ENCODE results near the gene IFNA8. TPM values are rescaled to one million over a fixed set of nuclear protein-coding genes. Genes with fewer than 3 reads are reported as not detected.

Gene IFNA8
- total RNA-seq, 1 experiment from 2014 or later, result not detected

DNA sequence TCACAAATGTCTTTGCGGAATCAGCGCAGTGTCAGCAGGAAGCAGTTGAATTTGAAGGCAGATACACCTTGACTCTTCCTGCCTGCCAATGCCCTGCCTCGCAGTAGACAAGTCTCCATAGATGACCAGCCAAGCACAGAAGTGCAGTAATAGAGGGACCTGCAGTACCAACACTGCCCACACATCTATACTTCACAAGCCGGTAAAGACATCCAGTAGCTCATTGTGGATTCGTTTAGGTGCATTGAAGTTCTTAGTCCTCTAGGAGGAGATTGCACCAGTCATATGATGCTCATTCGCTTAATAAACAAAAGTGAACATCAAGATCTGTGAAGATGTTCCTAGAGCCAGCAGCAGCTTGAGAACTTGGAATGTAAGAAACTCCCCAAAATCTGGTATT is 16.6 kb upstream of the IFNA8 start:
- ATAC-seq (peak; percentile 91), DNase-seq (ENCODE audit: low read depth, low spot score) (no peak)
- no peaks in the 10 kb centered on the region for H3K27me3 ChIP-seq (ENCODE audit: control insufficient read depth, insufficient read depth, low read length)
- in situ Hi-C loops (cut with HindIII; ENCODE audit: low pct_unique_long_range_greater_than_20kb, low sequenced_read_pairs), result no loop called here
- no peaks in the 10 kb centered on the region for H3K4me1 ChIP-seq (ENCODE audit: control insufficient read depth, insufficient read depth, low read length)
- no TSS peak for BruUV-seq (replicated peaks)
- intact Hi-C loops (cut with micrococcal nuclease; ENCODE audit: unreplicated experiment), result no loop called here
- no peaks in the 10 kb centered on the region for H3K36me3 ChIP-seq (ENCODE audit: control insufficient read depth, insufficient read depth, low read length)
- CTCF ChIA-PET, result no interaction called here
- POLR2A ChIA-PET, result no interaction called here
- H3K27ac ChIP-seq (ENCODE audit: low read length), result no peak overlapping the region
- no peaks in the 10 kb centered on the region for H3K9me3 ChIP-seq (ENCODE audit: control insufficient read depth, insufficient read depth, low read depth, low read length)
- no peak overlapping the region for H3K4me3 ChIP-seq (ENCODE audit: low read depth in 2 of 2, low read length in 2 of 2)
- TF ChIP-seq POLR2AphosphoS5 (IDR thresholded peaks at IDR 0.05; ENCODE audit: low read depth, low read length), result no peak
- TF ChIP-seq, protein P1, sequence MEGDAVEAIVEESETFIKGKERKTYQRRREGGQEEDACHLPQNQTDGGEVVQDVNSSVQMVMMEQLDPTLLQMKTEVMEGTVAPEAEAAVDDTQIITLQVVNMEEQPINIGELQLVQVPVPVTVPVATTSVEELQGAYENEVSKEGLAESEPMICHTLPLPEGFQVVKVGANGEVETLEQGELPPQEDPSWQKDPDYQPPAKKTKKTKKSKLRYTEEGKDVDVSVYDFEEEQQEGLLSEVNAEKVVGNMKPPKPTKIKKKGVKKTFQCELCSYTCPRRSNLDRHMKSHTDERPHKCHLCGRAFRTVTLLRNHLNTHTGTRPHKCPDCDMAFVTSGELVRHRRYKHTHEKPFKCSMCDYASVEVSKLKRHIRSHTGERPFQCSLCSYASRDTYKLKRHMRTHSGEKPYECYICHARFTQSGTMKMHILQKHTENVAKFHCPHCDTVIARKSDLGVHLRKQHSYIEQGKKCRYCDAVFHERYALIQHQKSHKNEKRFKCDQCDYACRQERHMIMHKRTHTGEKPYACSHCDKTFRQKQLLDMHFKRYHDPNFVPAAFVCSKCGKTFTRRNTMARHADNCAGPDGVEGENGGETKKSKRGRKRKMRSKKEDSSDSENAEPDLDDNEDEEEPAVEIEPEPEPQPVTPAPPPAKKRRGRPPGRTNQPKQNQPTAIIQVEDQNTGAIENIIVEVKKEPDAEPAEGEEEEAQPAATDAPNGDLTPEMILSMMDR (IDR thresholded peaks at IDR 0.05), result 0 out of 2 replicates have a peak, but pooled peaks have one; percentile 21

DNA sequence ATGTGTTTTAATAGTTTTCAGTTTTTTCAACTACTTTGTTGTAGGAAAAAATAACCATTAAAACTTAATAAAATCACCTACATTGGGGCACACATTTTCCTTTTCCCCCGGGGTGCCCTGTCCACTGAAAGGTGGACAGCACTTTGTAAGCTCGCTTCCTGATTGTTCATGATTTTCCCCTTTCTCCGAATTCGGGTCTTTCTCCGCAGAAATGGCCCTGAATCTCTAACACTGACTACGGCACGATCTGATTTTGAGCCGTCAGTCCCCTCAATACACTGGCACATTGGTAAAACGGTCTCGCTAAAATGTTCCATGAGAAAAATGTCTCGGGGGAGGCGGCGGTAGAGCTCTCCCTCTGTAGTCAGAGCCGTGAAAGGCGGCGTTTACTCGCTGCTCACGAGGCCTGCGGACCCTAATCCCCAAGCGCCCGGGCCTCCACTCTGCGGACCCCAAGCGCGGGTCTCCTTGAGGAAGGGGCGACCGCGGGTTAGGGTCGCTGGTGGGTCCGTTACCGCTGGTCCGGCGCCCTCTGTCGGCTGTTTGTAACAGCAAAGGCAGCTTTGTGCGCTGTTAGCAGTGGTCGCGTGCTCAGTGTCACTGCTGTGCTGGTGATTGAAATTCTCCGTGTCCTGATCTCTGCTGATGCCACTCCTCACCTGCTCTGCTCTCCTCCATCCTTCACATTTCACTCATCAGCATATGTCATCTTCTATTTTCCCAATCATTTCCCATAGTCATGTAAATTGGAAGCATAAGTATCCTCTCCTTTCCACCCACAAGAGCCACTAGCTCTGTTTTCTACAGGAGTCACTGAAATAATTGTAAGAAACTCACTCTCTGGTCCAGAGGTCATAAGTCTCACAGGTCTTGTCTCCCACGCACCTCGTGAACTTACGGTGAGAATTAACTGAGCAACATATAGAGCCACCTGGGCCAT is 12.9 kb upstream of the IFNA8 start:
- DNase-seq (ENCODE audit: low read depth, low spot score), result no peak
- no peaks in the 10 kb centered on the region for H3K27me3 ChIP-seq (ENCODE audit: control insufficient read depth, insufficient read depth, low read length)
- no TSS peak for BruUV-seq (replicated peaks)

More for the DNA sequence above, 12.9 kb upstream of the IFNA8 start:
- no peaks in the 10 kb centered on the region for H3K9me3 ChIP-seq (ENCODE audit: control insufficient read depth, insufficient read depth, low read depth, low read length)
- TF ChIP-seq SIN3A (IDR thresholded peaks at IDR 0.05; ENCODE audit: borderline replicate concordance, insufficient read depth, low read depth, low read length) (no peak), POLR2AphosphoS5 (IDR thresholded peaks at IDR 0.05; ENCODE audit: low read depth, low read length) (no peak), TCF7L2 (IDR thresholded peaks at IDR 0.05; ENCODE audit: low read depth, low read length) (no peak)
- TF ChIP-seq, protein P2, sequence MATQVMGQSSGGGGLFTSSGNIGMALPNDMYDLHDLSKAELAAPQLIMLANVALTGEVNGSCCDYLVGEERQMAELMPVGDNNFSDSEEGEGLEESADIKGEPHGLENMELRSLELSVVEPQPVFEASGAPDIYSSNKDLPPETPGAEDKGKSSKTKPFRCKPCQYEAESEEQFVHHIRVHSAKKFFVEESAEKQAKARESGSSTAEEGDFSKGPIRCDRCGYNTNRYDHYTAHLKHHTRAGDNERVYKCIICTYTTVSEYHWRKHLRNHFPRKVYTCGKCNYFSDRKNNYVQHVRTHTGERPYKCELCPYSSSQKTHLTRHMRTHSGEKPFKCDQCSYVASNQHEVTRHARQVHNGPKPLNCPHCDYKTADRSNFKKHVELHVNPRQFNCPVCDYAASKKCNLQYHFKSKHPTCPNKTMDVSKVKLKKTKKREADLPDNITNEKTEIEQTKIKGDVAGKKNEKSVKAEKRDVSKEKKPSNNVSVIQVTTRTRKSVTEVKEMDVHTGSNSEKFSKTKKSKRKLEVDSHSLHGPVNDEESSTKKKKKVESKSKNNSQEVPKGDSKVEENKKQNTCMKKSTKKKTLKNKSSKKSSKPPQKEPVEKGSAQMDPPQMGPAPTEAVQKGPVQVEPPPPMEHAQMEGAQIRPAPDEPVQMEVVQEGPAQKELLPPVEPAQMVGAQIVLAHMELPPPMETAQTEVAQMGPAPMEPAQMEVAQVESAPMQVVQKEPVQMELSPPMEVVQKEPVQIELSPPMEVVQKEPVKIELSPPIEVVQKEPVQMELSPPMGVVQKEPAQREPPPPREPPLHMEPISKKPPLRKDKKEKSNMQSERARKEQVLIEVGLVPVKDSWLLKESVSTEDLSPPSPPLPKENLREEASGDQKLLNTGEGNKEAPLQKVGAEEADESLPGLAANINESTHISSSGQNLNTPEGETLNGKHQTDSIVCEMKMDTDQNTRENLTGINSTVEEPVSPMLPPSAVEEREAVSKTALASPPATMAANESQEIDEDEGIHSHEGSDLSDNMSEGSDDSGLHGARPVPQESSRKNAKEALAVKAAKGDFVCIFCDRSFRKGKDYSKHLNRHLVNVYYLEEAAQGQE (IDR thresholded peaks at IDR 0.05; ENCODE audit: insufficient read depth in 1 of 2, low read depth in 2 of 2, low read length in 1 of 2), result no peak
- TF ChIP-seq, protein P1 (IDR thresholded peaks at IDR 0.05), result peak; percentile 79
- peak; percentile 90 for ATAC-seq
- H3K4me3 ChIP-seq (ENCODE audit: low read depth in 2 of 2, low read length in 2 of 2), result peak overlapping the region; percentile 48 to 55
- no peaks in the 10 kb centered on the region for H3K36me3 ChIP-seq (ENCODE audit: control insufficient read depth, insufficient read depth, low read length)
- H3K27ac ChIP-seq (ENCODE audit: low read length), result no peak overlapping the region
- H3K4me1 ChIP-seq (ENCODE audit: control insufficient read depth, insufficient read depth, low read length), result no peaks in the 10 kb centered on the region
- in situ Hi-C loops (cut with HindIII; ENCODE audit: low pct_unique_long_range_greater_than_20kb, low sequenced_read_pairs), result no loop called here
- POLR2A ChIA-PET, result interaction anchor here (0.5 kb wide), 1 partner anchor 64 kb away, joined by 5 read pairs; no protein-coding TSS in a partner anchor
- CTCF ChIA-PET, result interaction anchor here (0.6 to 1.6 kb wide), 4 partner anchors 10 to 985 kb away, joined by 3 to 14 read pairs (median 3); no protein-coding TSS in a partner anchor
- intact Hi-C loops (cut with micrococcal nuclease; ENCODE audit: unreplicated experiment), result loop anchor here (5.0 kb wide), 1 partner anchor 69 kb away; no protein-coding TSS in a partner anchor

Data from Panc1 (cell line).